GM08714 (cell line): ENCODE results near the gene UNC5C.

ENCODE experiments used
- H3K4me3 ChIP-seq: fragments of 200-500 bp; sonication (Bioruptor generic); 2 replicates; pipeline ENCODE4 v1.5.1; 2014; ENCODE audit warnings: mild to moderate bottlenecking, low read length, inconsistent platforms
- ZNF274 ChIP-seq: IDR thresholded peaks from 2 replicates; pipeline ENCODE4 v1.6.1; 2012; ENCODE audit warnings: mild to moderate bottlenecking, low read depth, low read length

Gene UNC5C

GRCh38 chr4:95537863-95538488, 10.8 kb downstream of the UNC5C start:
- H3K4me3 ChIP-seq: no peak overlapping the region
- no peak for TF ChIP-seq ZNF274

DNA sequence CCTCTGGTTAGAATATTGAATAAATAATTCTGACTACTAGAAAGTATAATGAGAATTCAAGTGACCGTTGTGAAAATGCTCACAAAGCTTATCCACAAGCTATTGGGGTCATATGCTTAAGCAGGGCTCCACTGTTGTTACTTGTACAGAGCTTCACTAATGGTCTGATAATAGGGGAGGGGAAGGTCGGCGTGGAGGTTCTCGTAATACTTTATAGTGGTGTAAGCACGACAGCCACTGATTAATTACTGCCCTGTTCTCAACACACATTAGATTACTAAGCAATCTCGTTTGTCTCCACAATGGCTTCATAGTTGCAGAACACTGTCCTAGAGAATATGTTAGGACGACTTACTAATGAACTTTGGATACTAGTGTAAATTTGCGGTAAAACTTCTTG, 11.6 kb downstream of the UNC5C start:
- no peak for TF ChIP-seq ZNF274

DNA sequence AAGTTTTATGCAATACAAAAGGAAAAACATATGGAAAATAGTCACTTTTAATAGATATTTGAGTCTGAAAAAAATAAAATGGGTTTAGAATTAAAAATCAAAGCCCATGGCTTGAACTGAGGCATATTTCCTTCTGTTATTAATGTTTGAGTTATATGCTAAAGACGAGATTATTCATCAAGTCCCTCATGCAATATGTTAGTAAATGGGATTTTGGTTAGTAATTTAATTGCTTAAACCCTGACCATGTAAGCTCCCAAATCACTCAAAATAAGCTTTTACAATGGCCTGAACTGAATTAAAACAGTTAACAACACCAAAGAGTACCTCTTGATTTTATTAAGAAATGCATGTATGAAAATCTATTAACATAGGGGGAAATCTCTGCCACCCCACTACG, 12.1 kb downstream of the UNC5C start:
- no peak overlapping the region for H3K4me3 ChIP-seq
- no peak for TF ChIP-seq ZNF274

More for the DNA sequence above, 11.6 kb downstream of the UNC5C start:
- no peak overlapping the region for H3K4me3 ChIP-seq

GRCh38 chr4:95535180-95535579, 13.6 kb downstream of the UNC5C start:
- no peak for TF ChIP-seq ZNF274
- no peak overlapping the region for H3K4me3 ChIP-seq

DNA sequence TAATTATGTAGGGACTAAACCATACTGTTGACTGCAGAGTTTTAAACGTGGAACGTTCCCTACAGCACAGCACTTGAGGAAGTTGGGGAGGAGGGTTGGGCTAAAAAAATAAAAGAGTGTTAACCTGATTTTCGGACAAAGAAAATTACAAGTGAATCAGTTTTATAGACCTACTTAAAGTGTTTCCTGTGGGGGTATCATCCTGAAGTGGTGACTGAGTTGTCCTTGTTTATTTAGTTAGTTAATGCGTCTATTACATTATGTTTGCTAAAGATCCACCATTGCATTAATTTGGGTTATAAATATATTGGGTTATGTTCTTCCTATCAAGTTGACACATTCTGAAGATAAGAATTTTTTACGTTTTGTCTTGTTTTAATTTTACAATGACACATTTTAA, 14.7 kb downstream of the UNC5C start:
- no peak for TF ChIP-seq ZNF274

DNA sequence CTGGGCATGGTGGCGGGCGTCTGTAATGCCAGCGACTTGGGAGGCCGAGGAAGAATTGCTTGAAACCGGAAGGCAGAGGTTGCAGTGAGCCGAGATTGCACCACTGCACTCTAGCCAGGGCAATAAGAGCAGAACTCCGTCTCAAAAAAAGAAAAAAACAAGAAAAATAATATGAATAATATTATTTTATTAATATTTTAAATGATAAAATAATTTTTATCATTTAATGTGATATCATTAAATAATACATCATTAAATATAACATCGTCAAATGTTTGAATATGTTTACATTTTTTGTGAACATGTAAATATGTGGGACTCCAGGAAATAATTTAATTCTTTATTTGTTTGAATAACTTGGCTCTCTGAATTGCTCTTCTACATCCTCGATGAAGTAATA, 15.5 kb downstream of the UNC5C start:
- no peak for TF ChIP-seq ZNF274
- no peak overlapping the region for H3K4me3 ChIP-seq

More for the DNA sequence above, 14.7 kb downstream of the UNC5C start:
- no peak overlapping the region for H3K4me3 ChIP-seq

DNA sequence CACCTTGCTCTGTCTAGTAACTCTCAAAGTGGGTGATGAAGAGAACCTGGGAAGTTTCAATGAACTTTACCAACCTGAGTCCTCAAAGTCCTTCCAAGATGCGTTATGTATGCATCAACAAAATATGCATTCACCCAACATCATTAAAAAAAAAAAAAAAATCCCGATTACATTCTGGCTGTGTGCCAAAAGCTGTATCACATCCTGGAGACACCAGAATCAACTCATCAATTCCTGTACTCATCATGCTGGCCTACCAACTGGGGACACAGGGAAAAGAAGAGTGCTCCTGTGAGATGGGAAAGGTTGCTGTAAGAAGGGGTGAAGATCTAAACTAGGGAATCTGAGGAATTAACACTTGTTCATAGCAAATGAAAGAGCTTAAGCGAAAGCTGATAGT, 16.5 kb downstream of the UNC5C start:
- no peak overlapping the region for H3K4me3 ChIP-seq
- no peak for TF ChIP-seq ZNF274

GRCh38 chr4:95531141-95531540, 17.6 kb downstream of the UNC5C start:
- no peak overlapping the region for H3K4me3 ChIP-seq
- no peak for TF ChIP-seq ZNF274

- no peak overlapping the region for H3K4me3 ChIP-seq
- TF ChIP-seq ZNF274: no peak
Measured at GRCh38 chr4:95529946-95530345, 18.8 kb downstream of the UNC5C start.

GRCh38 chr4:95528388-95528948, 20.3 kb downstream of the UNC5C start:
- no peak overlapping the region for H3K4me3 ChIP-seq
- TF ChIP-seq ZNF274: no peak

DNA sequence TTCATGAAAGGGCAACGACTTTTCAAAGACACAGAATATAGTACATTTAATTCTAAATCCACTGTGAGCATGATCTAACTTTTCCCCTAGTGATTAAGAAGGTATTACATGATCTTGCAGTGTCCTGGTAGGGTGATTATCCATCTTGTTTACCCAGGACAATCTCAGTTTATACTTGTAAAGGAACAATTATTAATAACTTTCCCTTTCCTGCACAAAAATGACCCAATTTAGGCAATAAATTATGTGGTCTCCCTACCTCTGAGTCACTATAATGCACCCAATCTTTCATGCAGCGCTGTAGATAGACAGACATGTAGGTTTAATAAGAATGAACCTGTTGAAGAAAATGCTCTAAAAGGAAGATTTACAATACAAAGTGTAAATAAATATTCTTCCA, 22.7 kb downstream of the UNC5C start:
- TF ChIP-seq ZNF274: no peak
- no peak overlapping the region for H3K4me3 ChIP-seq

DNA sequence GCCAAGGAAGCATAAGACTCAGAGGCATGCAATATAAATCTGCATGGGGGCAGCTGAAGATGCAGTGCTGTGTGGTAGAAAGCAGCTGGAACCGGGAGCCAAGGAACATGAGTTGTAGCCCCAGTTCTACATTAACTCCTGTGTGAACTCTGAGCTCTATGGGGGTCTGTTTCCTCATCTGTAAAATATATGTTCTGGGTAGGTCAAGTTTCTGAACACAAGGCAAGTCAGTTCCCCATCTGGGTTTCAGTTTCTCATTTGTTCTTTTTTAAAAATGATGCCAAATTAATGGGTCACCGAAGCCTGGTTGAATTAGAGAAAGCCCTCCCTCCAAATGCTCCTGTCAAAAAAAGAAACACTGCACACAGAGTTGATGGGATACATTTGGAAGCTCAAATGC, 24.0 kb downstream of the UNC5C start:
- H3K4me3 ChIP-seq: no peak overlapping the region; the same call in 1 of the 2 replicates
- no peak for TF ChIP-seq ZNF274

- no peak overlapping the region for H3K4me3 ChIP-seq
- TF ChIP-seq ZNF274: no peak
Measured at GRCh38 chr4:95524184-95524583, 24.6 kb downstream of the UNC5C start.

DNA sequence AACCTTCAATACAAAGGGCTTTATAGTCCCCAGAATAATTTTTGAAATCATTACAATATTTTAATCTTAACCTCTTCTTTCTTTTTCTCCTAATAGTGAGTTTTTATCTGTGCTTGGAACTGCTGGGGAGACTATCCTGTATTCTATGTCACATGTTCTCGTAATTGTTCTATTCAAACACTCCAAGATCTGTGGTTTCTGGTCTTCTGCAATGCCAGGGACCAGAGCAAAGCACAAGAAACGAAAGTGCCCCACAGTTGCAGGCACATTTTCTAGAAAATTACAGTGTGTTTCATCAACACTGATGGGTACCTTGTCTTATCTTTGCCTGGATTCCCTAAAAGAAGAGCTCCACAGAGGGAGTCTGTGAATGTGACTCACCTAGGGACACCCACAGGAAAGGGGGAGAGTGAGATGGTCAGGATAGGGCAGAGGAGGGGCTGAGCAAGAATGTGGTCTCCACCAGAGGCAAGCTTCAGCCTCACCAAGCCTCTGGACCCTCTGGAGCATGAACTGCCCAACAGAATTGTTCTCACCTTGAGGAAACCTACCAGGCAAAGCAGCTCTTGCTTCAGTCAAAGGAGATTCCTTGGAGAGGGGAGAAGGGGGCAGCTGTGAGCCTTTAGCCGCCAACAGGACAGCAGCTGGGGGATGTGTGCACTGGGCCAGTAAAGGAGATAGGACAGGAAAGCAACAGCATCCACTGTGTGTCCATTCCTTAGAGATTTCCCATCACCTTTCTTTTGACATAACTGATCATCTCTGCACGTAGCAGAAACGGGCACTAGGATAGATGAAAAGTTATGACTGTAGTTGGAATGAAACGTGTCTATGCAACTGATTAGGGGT, 25.9 kb downstream of the UNC5C start:
- no peak overlapping the region for H3K4me3 ChIP-seq
- no peak for TF ChIP-seq ZNF274
